Measurements from ENCODE around the gene CHRNE.

Gene CHRNE

GRCh38 chr17:4928881-4929280 is 26.0 kb upstream of the CHRNE start:
- TF ChIP-seq CREB1 (IDR thresholded peaks at IDR 0.05; ENCODE audit: low read depth): no peak
- no peak for TF ChIP-seq MAX (IDR thresholded peaks at IDR 0.05)
- no peak for TF ChIP-seq EP300 (IDR thresholded peaks at IDR 0.05; ENCODE audit: borderline replicate concordance)
- TF ChIP-seq YY1 (IDR thresholded peaks at IDR 0.05; ENCODE audit: low read depth): no peak
- no peak for TF ChIP-seq EGR1 (IDR thresholded peaks at IDR 0.05)

GRCh38 chr17:4921320-4921719 is 18.4 kb upstream of the CHRNE start:
- no peak for TF ChIP-seq CREB1 (IDR thresholded peaks at IDR 0.05; ENCODE audit: low read depth)
- no peak for TF ChIP-seq ZBTB7A (IDR thresholded peaks at IDR 0.05; ENCODE audit: low read depth)
- no peak for TF ChIP-seq YY1 (IDR thresholded peaks at IDR 0.05; ENCODE audit: low read depth)
- TF ChIP-seq FOXM1 (IDR thresholded peaks at IDR 0.05; ENCODE audit: borderline replicate concordance, low read depth): no peak
- TF ChIP-seq REST (IDR thresholded peaks at IDR 0.05; ENCODE audit: low read depth): no peak
- no peak for TF ChIP-seq TAF1 (IDR thresholded peaks at IDR 0.05; ENCODE audit: low read depth)
- no peak for TF ChIP-seq TCF12 (IDR thresholded peaks at IDR 0.05; ENCODE audit: low read depth)
- no peak for TF ChIP-seq TEAD4 (IDR thresholded peaks at IDR 0.05)
- no peak for TF ChIP-seq EGR1 (IDR thresholded peaks at IDR 0.05)

- TF ChIP-seq ZBTB7A (IDR thresholded peaks at IDR 0.05; ENCODE audit: low read depth): no peak
- no peak for TF ChIP-seq MAX (IDR thresholded peaks at IDR 0.05)
- no peak for TF ChIP-seq FOXM1 (IDR thresholded peaks at IDR 0.05; ENCODE audit: borderline replicate concordance, low read depth)
- TF ChIP-seq EGR1 (IDR thresholded peaks at IDR 0.05): no peak
- TF ChIP-seq CREB1 (IDR thresholded peaks at IDR 0.05; ENCODE audit: low read depth): no peak
- no peak for TF ChIP-seq EP300 (IDR thresholded peaks at IDR 0.05; ENCODE audit: borderline replicate concordance)
- TF ChIP-seq USF1 (IDR thresholded peaks at IDR 0.05): no peak
- no peak for TF ChIP-seq REST (IDR thresholded peaks at IDR 0.05; ENCODE audit: low read depth)
These were observed 17.6 kb upstream of the CHRNE start for GRCh38 chr17:4920351-4921048.

- TF ChIP-seq NFIC (IDR thresholded peaks at IDR 0.05): no peak
- TF ChIP-seq TCF12 (IDR thresholded peaks at IDR 0.05; ENCODE audit: low read depth): no peak
- no peak for TF ChIP-seq EP300 (IDR thresholded peaks at IDR 0.05; ENCODE audit: borderline replicate concordance)
- no peak for TF ChIP-seq RAD21 (IDR thresholded peaks at IDR 0.05; ENCODE audit: low read depth)
- no peak for TF ChIP-seq REST (IDR thresholded peaks at IDR 0.05; ENCODE audit: low read depth)
- no peak for TF ChIP-seq FOXM1 (IDR thresholded peaks at IDR 0.05; ENCODE audit: borderline replicate concordance, low read depth)
- TF ChIP-seq EGR1 (IDR thresholded peaks at IDR 0.05): no peak
- TF ChIP-seq USF1 (IDR thresholded peaks at IDR 0.05): no peak
- no peak for TF ChIP-seq ZBTB7A (IDR thresholded peaks at IDR 0.05; ENCODE audit: low read depth)
- TF ChIP-seq MAX (IDR thresholded peaks at IDR 0.05): no peak
- no peak for TF ChIP-seq TAF1 (IDR thresholded peaks at IDR 0.05; ENCODE audit: low read depth)
These were observed 16.7 kb upstream of the CHRNE start for GRCh38 chr17:4919511-4920047.

Data from Ishikawa (cell line).